H1 (cell line): ENCODE measurements around the gene CEP170. TPM values are rescaled to one million over a fixed set of nuclear protein-coding genes. Genes with fewer than 3 reads are reported as not detected.

Experiments
- CTCF ChIA-PET: fragments of 300-600 bp; sonication (Branson Sonifier 250); formaldehyde crosslinking; loops from one replicate; lab custom pipeline; 2021; ENCODE audit not compliant: partially characterized antibody; lab: Charles Lee
- POLR2A ChIA-PET: fragments of 300-600 bp; sonication (Branson Sonifier 250); formaldehyde crosslinking; loops from one replicate; lab custom pipeline; 2021; ENCODE audit warnings: inconsistent platforms; ENCODE audit not compliant: partially characterized antibody; lab: Charles Lee
- DNase-seq, 2 experiments: peaks; one replicate each; pipeline versions ENCODE4 v3.0.0 to v3.0.0-alpha.2; 2010 to 2022; ENCODE audit warnings: low spot score in 2 of 2, low read depth in 1 of 2, mixed read lengths in 1 of 2
- FAIRE-seq: peaks from 2 replicates; lab custom pipeline; 2011; peaks lifted over from hg19 to GRCh38; lab: Jason Lieb, UNC
- H2AFZ ChIP-seq: 2 replicates; pipeline ENCODE4 v1.8.1; 2012; ENCODE audit warnings: low read length, inconsistent platforms
- H2AK5ac ChIP-seq: 2 replicates; pipeline ENCODE4 v1.6.1; 2013; ENCODE audit warnings: low read depth, low read length
- H2BK120ac ChIP-seq: replicated peaks from 2 replicates; pipeline ENCODE3; 2013; ENCODE audit warnings: low read depth, low read length, inconsistent platforms
- H2BK12ac ChIP-seq: 2 replicates; pipeline ENCODE4 v1.6.1; 2013; ENCODE audit warnings: low read depth, low read length
- H2BK15ac ChIP-seq: 2 replicates; pipeline ENCODE4 v1.6.1; 2013; ENCODE audit warnings: low read length
- H2BK20ac ChIP-seq: 2 replicates; pipeline ENCODE4 v1.6.1; 2013; ENCODE audit warnings: low read length
- H2BK5ac ChIP-seq: 2 replicates; pipeline ENCODE4 v1.6.1; 2013; ENCODE audit warnings: low read depth, low read length
- H3K14ac ChIP-seq: 2 replicates; pipeline ENCODE4 v1.6.1; 2013; ENCODE audit warnings: inconsistent platforms; ENCODE audit not compliant: insufficient read length
- H3K18ac ChIP-seq: 2 replicates; pipeline ENCODE4 v1.6.1; 2013; ENCODE audit warnings: low read length; ENCODE audit errors: extremely low read depth
- H3K23ac ChIP-seq: 2 replicates; pipeline ENCODE4 v1.6.1; 2013; ENCODE audit warnings: inconsistent platforms; ENCODE audit not compliant: insufficient read length
- H3K23me2 ChIP-seq: 2 replicates; pipeline ENCODE4 v1.6.1; 2013; ENCODE audit warnings: low read depth, low read length
- H3K27ac ChIP-seq: 2 replicates; pipeline ENCODE4 v1.6.1; 2011; ENCODE audit warnings: low read depth, low read length, inconsistent platforms
- H3K27me3 ChIP-seq, 4 experiments: replicated peaks in 1 of 4; 1 replicate in 1 of 4; 2 replicates in 3 of 4; pipeline versions ENCODE4 v1.6.1 to v1.8.1; 2011 to 2013; ENCODE audit warnings: low read length in 3 of 4, mild to moderate bottlenecking in 3 of 4, inconsistent platforms in 2 of 4, mixed read lengths in 2 of 4, moderate library complexity in 1 of 4; ENCODE audit not compliant: control insufficient read depth in 3 of 4, insufficient read depth in 3 of 4; ENCODE audit errors: extremely low read depth in 1 of 4
- H3K36me3 ChIP-seq, 4 experiments: 2 replicates each; pipeline versions ENCODE4 v1.6.1 to v1.8.1; 2011 to 2013; ENCODE audit warnings: mild to moderate bottlenecking in 4 of 4, low read length in 3 of 4, moderate library complexity in 2 of 4, control low read depth in 1 of 4, inconsistent platforms in 1 of 4; ENCODE audit not compliant: insufficient read depth in 4 of 4, control insufficient read depth in 2 of 4
- H3K4ac ChIP-seq: replicated peaks from 2 replicates; pipeline ENCODE3; 2013; ENCODE audit warnings: low read length, low read depth, mixed read lengths, inconsistent platforms; ENCODE audit not compliant: insufficient read length
- H3K4me1 ChIP-seq, 4 experiments: replicated peaks in 1 of 4; 1 replicate in 1 of 4; 2 replicates in 3 of 4; pipeline versions ENCODE4 v1.6.1 to v1.8.1; 2011 to 2013; ENCODE audit warnings: low read length in 3 of 4, inconsistent platforms in 2 of 4, mixed read lengths in 1 of 4; ENCODE audit not compliant: insufficient read depth in 4 of 4, control insufficient read depth in 3 of 4
- H3K4me2 ChIP-seq, 2 experiments: 2 replicates each; pipeline versions ENCODE4 v1.6.1 to v1.8.1; 2011 to 2013; ENCODE audit warnings: low read depth in 2 of 2, low read length in 2 of 2, control low read depth in 1 of 2, inconsistent platforms in 1 of 2, mild to moderate bottlenecking in 1 of 2; ENCODE audit not compliant: insufficient read depth in 1 of 2
- H3K4me3 ChIP-seq, 4 experiments: fragments of 200-600, 300-600 bp in 1 of 4; sonication (generic), shearing (Covaris generic), sonication (Bioruptor Twin) in 1 of 4; 2 replicates each; pipeline versions ENCODE4 v1.5.1 to v1.8.1; 2011 to 2016; ENCODE audit warnings: low read length in 4 of 4, low read depth in 3 of 4, control low read depth in 2 of 4, inconsistent platforms in 2 of 4, mild to moderate bottlenecking in 2 of 4, mixed read lengths in 1 of 4, moderate library complexity in 1 of 4; ENCODE audit not compliant: insufficient read depth in 2 of 4; ENCODE audit errors: extremely low read depth in 1 of 4
- H3K56ac ChIP-seq: replicated peaks from 2 replicates; pipeline ENCODE3; 2013; ENCODE audit warnings: low read depth, mild to moderate bottlenecking, mixed read lengths, low read length, inconsistent platforms; ENCODE audit not compliant: insufficient read length
- H3K79me1 ChIP-seq: 2 replicates; pipeline ENCODE4 v1.6.1; 2013; ENCODE audit warnings: low read depth, low read length, control low read depth
- H3K79me2 ChIP-seq, 2 experiments: 2 replicates each; pipeline versions ENCODE4 v1.6.1 to v1.8.1; 2012 to 2013; ENCODE audit warnings: low read length in 2 of 2, mild to moderate bottlenecking in 2 of 2, inconsistent platforms in 1 of 2; ENCODE audit not compliant: insufficient read depth in 2 of 2, control insufficient read depth in 1 of 2
- H3K9ac ChIP-seq, 4 experiments: replicated peaks in 1 of 4; 1 replicate in 1 of 4; 2 replicates in 3 of 4; pipeline versions ENCODE4 v1.6.1 to v1.8.1; 2011 to 2013; ENCODE audit warnings: low read depth in 3 of 4, low read length in 3 of 4, control low read depth in 2 of 4, mild to moderate bottlenecking in 2 of 4, moderate library complexity in 2 of 4, inconsistent platforms in 1 of 4; ENCODE audit errors: extremely low read depth in 1 of 4
- H3K9me3 ChIP-seq, 2 experiments: 2 replicates each; pipeline versions ENCODE4 v1.6.1 to v1.8.1; 2012 to 2013; ENCODE audit warnings: mild to moderate bottlenecking in 2 of 2, moderate library complexity in 2 of 2, control low read depth in 1 of 2, inconsistent platforms in 1 of 2, low read depth in 1 of 2, low read length in 1 of 2, mixed read lengths in 1 of 2; ENCODE audit not compliant: insufficient read depth in 2 of 2
- H4K20me1 ChIP-seq, 2 experiments: replicated peaks in 1 of 2; 2 replicates each; pipeline versions ENCODE3 to v1.8.1; 2011 to 2013; ENCODE audit warnings: inconsistent platforms in 2 of 2, low read length in 2 of 2, mild to moderate bottlenecking in 1 of 2; ENCODE audit not compliant: insufficient read depth in 2 of 2, control insufficient read depth in 1 of 2
- H4K5ac ChIP-seq: 2 replicates; pipeline ENCODE4 v1.6.1; 2013; ENCODE audit warnings: low read length, low read depth, mixed read lengths, inconsistent platforms; ENCODE audit not compliant: insufficient read length
- H4K8ac ChIP-seq: 2 replicates; pipeline ENCODE4 v1.8.0; 2013; ENCODE audit warnings: mild to moderate bottlenecking, moderate library complexity, low read length, inconsistent platforms; ENCODE audit not compliant: insufficient read depth; ENCODE audit errors: extremely low read depth
- H4K91ac ChIP-seq: replicated peaks from 2 replicates; pipeline ENCODE3; 2013; ENCODE audit warnings: low read length, mixed read lengths, inconsistent platforms; ENCODE audit not compliant: insufficient read length
- ATF2 ChIP-seq: IDR thresholded peaks from 2 replicates; pipeline ENCODE4 v1.6.1; 2012; ENCODE audit warnings: low read length, inconsistent platforms
- CBX8 ChIP-seq: fragments of 300-800, 300-1000 bp; sonication (generic); IDR thresholded peaks from 2 replicates; pipeline ENCODE4 v1.7.1; 2016; ENCODE audit warnings: low read depth, low read length, borderline replicate concordance
- E2F6 ChIP-seq: IDR thresholded peaks from 2 replicates; pipeline ENCODE4 v1.6.1; 2012; ENCODE audit warnings: inconsistent platforms
- KDM1A ChIP-seq: fragments of 200-600, 300-600 bp; sonication (generic); IDR thresholded peaks from 2 replicates; pipeline ENCODE4 v1.7.1; 2016; ENCODE audit warnings: mild to moderate bottlenecking, low read length, borderline replicate concordance
- KDM5A ChIP-seq: fragments of 200-600 bp; IDR thresholded peaks from 2 replicates; pipeline ENCODE4 v1.7.1; 2012; ENCODE audit warnings: mild to moderate bottlenecking, low read length, inconsistent platforms, mixed read lengths
- NRF1 ChIP-seq: IDR thresholded peaks from 2 replicates; pipeline ENCODE4 v1.6.1; 2011; ENCODE audit warnings: mild to moderate bottlenecking, low read depth, low read length, improper control_type of control experiment
- SIRT6 ChIP-seq: IDR thresholded peaks from one replicate; pipeline ENCODE4 v1.7.1; 2012; ENCODE audit warnings: low read length, inconsistent platforms
- WGBS, 2 experiments: shearing (Covaris generic) in 1 of 2; methylation state at CpG; one replicate each; pipeline versions ENCODE4 v1.1.6 to v1.1.7; 2013 to 2015; ENCODE audit warnings: low lambda C conversion rate in 2 of 2, mixed read lengths in 2 of 2, inconsistent platforms in 1 of 2, low coverage in 1 of 2, missing lambda C conversion rate in 1 of 2; ENCODE audit not compliant: insufficient replicate concordance in 2 of 2, insufficient coverage in 1 of 2, insufficient read length in 1 of 2; ENCODE audit errors: extremely low coverage in 1 of 2, missing lambda C conversion rate in 1 of 2; 5-methylcytosine and 5-hydroxymethylcytosine counted together
- polyA plus RNA-seq, 7 experiments: library from polyadenylated mRNA; depleted of rRNA in 3 of 7; stranded (reverse) in 5 of 7; unstranded in 2 of 7; fragments of >200 nt in 5 of 7; fragments of 200-250 nt in 2 of 7; gene quantifications; 1 replicate in 5 of 7; 2 replicates in 1 of 7; 4 replicates in 1 of 7; pipeline versions ENCODE4 v1.2.1 to v1.2.3, GENCODE V29; 2011 to 2013; ENCODE audit warnings: missing spikeins in 2 of 7, mixed read lengths in 2 of 7
- total RNA-seq: library from RNA; stranded (reverse); fragmentation: NEBNext Ultra II Directional; extraction: Animal tissue kit (Norgen Biotek cat#: 25700); gene quantifications from 2 replicates; pipeline ENCODE4 v1.2.1, GENCODE V29; 2021

Gene CEP170
- total and polyA plus RNA-seq, 2 of the 8 experiments (the other 6 are each of a cell fraction or from before 2014, with no cell fraction given) = 33.1 to 97.2 TPM

GRCh38 chr1:243249214-243249613 lies 5.9 kb downstream of the CEP170 start:
- no peak overlapping the region for H3K56ac ChIP-seq
- H3K4ac ChIP-seq = no peak overlapping the region
- H2AFZ ChIP-seq = no peak overlapping the region
- peaks cover 21 to 99% of the 10 kb centered on the region in 2 experiments for H3K79me2 ChIP-seq
- H3K18ac ChIP-seq = no peak overlapping the region
- H3K27ac ChIP-seq = no peak overlapping the region
- H4K5ac ChIP-seq = no peak overlapping the region
- H3K4me1 ChIP-seq = peaks cover 0 to 6% (median 2%) of the 10 kb centered on the region in 4 experiments; a peak in 1 of 7 replicates
- H2AK5ac ChIP-seq = no peak overlapping the region
- WGBS, 2 experiments = 88% methylated on average over 3 of the region's 3 CpGs; no CpG with 5 or more reads in 1 of the 2 experiments
- H3K79me1 ChIP-seq = no peaks in the 10 kb centered on the region
- no peak overlapping the region for H4K8ac ChIP-seq
- H3K27me3 ChIP-seq = no peaks in the 10 kb centered on the region
- H3K9me3 ChIP-seq = no peaks in the 10 kb centered on the region
- no peak overlapping the region for H3K4me2 ChIP-seq
- no peak overlapping the region for H2BK12ac ChIP-seq
- no peak overlapping the region for H4K91ac ChIP-seq
- no peak overlapping the region for H2BK15ac ChIP-seq
- H2BK5ac ChIP-seq = no peak overlapping the region
- ChIA-PET POLR2A (interaction anchor here (1.2 kb wide), 1 partner anchor 64 kb away, joined by 3 read pairs; no protein-coding TSS in a partner anchor), CTCF (no interaction called here)
- H3K23ac ChIP-seq = no peak overlapping the region
- H3K9ac ChIP-seq = no peak overlapping the region
- H3K4me3 ChIP-seq = no peak overlapping the region
- TF ChIP-seq CBX8 (no peak), E2F6 (no peak), SIRT6 (no peak), KDM5A (no peak), ATF2 (no peak), NRF1 (no peak), KDM1A (no peak)
- H4K20me1 ChIP-seq = peaks cover 3 to 5% of the 10 kb centered on the region in 2 experiments
- H3K23me2 ChIP-seq = peaks cover 7% of the 10 kb centered on the region
- H3K36me3 ChIP-seq = no peaks in the 10 kb centered on the region
- DNase-seq (no peak), FAIRE-seq (no peak)
- H2BK20ac ChIP-seq = no peak overlapping the region
- no peak overlapping the region for H3K14ac ChIP-seq
- H2BK120ac ChIP-seq = no peak overlapping the region
